ENCODE data around the gene PDIA4.

Gene PDIA4

DNA sequence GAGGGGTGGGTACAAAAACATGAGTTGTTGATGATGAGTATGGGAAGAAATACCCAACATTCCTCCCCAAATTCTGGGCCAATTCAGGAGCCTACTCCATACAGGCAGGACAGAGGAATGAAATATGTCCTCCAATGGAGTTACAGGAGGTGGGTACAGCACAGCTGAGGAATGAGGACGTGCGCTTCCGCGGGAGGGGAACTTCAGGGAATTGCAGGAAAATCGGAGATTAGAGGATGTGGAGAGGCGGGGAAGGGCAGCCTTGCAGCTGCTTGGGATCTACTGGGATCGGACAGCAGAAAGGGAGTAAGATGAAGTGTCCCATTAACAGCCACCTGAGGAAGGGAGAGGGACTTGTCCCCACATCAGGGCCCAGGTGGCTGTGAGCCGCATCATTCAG lies 50.2 kb downstream of the PDIA4 start:
- Histone ChIP-seq H3K4me1 (ENCODE audit: control insufficient read depth, insufficient read depth, low read length) (no peaks in the 10 kb centered on the region), H3K9ac (ENCODE audit: low read length) (no peak overlapping the region), H3K36me3 (ENCODE audit: control insufficient read depth, insufficient read depth, low read length) (no peaks in the 10 kb centered on the region), H3K27me3 (ENCODE audit: control insufficient read depth, insufficient read depth, low read length) (no peaks in the 10 kb centered on the region), H3K4me3 (ENCODE audit: low read length) (no peak overlapping the region), H3K9me3 (ENCODE audit: control insufficient read depth, low read length) (no peaks in the 10 kb centered on the region)

DNA sequence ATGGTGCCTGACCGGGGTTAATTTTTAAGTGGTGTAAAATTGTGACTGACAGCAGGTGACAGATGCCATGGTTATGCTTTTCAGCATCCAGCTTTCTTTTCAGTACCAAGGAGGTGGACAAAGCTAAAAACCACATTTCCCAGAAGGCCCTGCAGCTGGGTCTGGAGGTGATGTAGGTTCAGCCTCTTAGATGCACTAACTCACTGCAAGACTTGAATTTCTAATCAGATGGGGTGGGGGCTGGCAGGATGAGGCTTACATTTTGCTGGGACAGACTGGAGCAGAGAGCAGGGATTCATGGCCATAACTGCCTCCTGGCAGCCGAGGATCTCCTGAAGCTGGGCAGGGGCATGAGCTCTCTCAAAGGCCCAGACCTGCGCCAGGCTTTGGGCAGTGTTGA lies 52.4 kb downstream of the PDIA4 start:
- Histone ChIP-seq H3K9ac (ENCODE audit: low read length) (no peak overlapping the region), H3K4me3 (ENCODE audit: low read length) (no peak overlapping the region), H3K4me1 (ENCODE audit: control insufficient read depth, insufficient read depth, low read length) (no peaks in the 10 kb centered on the region), H3K36me3 (ENCODE audit: control insufficient read depth, insufficient read depth, low read length) (no peaks in the 10 kb centered on the region), H3K9me3 (ENCODE audit: control insufficient read depth, low read length) (no peaks in the 10 kb centered on the region), H3K27me3 (ENCODE audit: control insufficient read depth, insufficient read depth, low read length) (no peaks in the 10 kb centered on the region)

DNA sequence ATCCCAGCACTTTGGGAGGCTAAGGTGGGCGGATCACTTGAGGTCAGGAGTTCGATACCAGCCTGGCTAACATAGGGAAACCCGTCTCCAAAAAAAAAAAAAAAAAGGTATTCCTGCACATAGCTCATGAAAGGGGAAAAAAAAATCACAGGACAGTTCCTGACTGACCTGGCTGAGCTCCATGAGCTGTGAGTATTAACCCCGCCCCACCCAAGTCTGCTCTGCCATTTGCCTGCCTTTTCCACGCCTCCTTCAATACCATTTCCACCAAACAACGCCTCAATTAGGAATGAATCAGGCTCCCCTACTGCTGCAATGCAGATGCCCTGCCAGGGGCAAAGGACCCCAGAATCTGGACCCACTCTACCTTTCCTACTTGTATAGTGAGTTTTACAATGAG lies 55.0 kb downstream of the PDIA4 start:
- no peak overlapping the region for H3K4me3 ChIP-seq (ENCODE audit: low read length)
- H3K9ac ChIP-seq (ENCODE audit: low read length) = no peak overlapping the region
- no peaks in the 10 kb centered on the region for H3K4me1 ChIP-seq (ENCODE audit: control insufficient read depth, insufficient read depth, low read length)
- no peaks in the 10 kb centered on the region for H3K27me3 ChIP-seq (ENCODE audit: control insufficient read depth, insufficient read depth, low read length)
- H3K36me3 ChIP-seq (ENCODE audit: control insufficient read depth, insufficient read depth, low read length) = no peaks in the 10 kb centered on the region
- no peaks in the 10 kb centered on the region for H3K9me3 ChIP-seq (ENCODE audit: control insufficient read depth, low read length)

DNA sequence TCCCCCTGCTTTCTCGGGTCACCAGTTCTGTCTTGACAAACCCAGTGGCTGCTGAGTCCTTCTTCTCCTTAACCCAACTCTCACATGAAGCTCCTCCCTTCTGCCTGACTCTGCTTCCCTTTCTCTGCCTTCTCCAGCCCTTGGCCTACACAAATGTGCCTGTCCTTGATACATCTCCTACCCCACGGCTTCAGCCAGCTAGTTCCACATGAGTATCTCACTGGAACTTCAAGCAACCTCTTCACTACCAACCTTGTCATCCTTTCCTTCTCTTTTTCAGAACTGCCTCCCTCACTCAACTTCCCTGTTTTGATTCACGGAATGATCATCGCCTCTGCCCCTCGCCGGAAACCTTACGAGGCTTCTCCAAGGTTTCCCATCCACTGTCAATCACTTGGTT lies 55.9 kb downstream of the PDIA4 start:
- H3K9me3 ChIP-seq (ENCODE audit: control insufficient read depth, low read length) = no peaks in the 10 kb centered on the region
- H3K27me3 ChIP-seq (ENCODE audit: control insufficient read depth, insufficient read depth, low read length) = no peaks in the 10 kb centered on the region
- H3K9ac ChIP-seq (ENCODE audit: low read length) = no peak overlapping the region
- H3K4me1 ChIP-seq (ENCODE audit: control insufficient read depth, insufficient read depth, low read length) = no peaks in the 10 kb centered on the region
- H3K4me3 ChIP-seq (ENCODE audit: low read length) = no peak overlapping the region
- H3K36me3 ChIP-seq (ENCODE audit: control insufficient read depth, insufficient read depth, low read length) = no peaks in the 10 kb centered on the region

DNA sequence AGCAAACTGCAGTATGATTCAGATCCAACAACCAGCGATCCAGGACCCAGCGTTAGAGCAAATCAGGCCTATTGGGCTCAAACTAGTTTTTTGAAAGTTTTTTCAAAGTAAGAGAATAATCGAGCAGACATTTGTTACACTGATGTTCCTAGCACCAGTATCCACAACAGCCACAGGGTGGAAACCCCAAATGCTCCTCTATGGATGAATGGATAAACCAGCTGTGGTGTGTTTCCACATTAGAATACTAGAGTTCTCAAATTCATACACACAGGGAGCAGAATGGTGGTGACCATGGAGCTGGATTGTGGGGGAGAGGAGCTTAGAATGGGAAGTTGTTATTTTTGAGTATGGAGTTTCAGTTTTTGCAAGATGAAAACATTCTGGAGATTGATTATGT lies 60.7 kb downstream of the PDIA4 start:
- no peak overlapping the region for H3K4me3 ChIP-seq (ENCODE audit: low read length)

DNA sequence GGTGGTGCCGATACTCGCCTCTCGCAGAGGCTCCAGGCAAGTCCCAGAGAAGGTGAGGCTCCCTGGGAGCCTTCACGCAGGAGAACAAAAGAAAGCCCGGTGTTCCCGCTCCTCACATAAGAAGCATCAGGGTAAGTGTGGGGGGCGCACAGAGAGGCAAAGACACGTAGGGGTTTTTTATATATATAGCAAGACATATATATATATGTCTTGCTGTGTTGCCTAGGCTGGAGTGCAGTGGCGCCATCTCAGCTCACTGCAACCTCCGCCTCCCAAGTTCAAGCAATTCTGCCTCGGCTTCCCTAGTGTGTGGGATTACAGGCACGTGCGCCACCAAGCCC lies 61.3 kb downstream of the PDIA4 start:
- H3K4me1 ChIP-seq (ENCODE audit: control insufficient read depth, insufficient read depth, low read length) = peaks cover 6% of the 10 kb centered on the region
- H3K27me3 ChIP-seq (ENCODE audit: control insufficient read depth, insufficient read depth, low read length) = no peaks in the 10 kb centered on the region
- no peaks in the 10 kb centered on the region for H3K36me3 ChIP-seq (ENCODE audit: control insufficient read depth, insufficient read depth, low read length)
- no peak overlapping the region for H3K4me3 ChIP-seq (ENCODE audit: low read length)
- H3K9ac ChIP-seq (ENCODE audit: low read length) = no peak overlapping the region
- H3K9me3 ChIP-seq (ENCODE audit: control insufficient read depth, low read length) = no peaks in the 10 kb centered on the region

More for the DNA sequence above, 60.7 kb downstream of the PDIA4 start:
- no peak overlapping the region for H3K9ac ChIP-seq (ENCODE audit: low read length)
- no peaks in the 10 kb centered on the region for H3K36me3 ChIP-seq (ENCODE audit: control insufficient read depth, insufficient read depth, low read length)
- no peaks in the 10 kb centered on the region for H3K9me3 ChIP-seq (ENCODE audit: control insufficient read depth, low read length)
- peaks cover 6% of the 10 kb centered on the region for H3K4me1 ChIP-seq (ENCODE audit: control insufficient read depth, insufficient read depth, low read length)
- no peaks in the 10 kb centered on the region for H3K27me3 ChIP-seq (ENCODE audit: control insufficient read depth, insufficient read depth, low read length)

DNA sequence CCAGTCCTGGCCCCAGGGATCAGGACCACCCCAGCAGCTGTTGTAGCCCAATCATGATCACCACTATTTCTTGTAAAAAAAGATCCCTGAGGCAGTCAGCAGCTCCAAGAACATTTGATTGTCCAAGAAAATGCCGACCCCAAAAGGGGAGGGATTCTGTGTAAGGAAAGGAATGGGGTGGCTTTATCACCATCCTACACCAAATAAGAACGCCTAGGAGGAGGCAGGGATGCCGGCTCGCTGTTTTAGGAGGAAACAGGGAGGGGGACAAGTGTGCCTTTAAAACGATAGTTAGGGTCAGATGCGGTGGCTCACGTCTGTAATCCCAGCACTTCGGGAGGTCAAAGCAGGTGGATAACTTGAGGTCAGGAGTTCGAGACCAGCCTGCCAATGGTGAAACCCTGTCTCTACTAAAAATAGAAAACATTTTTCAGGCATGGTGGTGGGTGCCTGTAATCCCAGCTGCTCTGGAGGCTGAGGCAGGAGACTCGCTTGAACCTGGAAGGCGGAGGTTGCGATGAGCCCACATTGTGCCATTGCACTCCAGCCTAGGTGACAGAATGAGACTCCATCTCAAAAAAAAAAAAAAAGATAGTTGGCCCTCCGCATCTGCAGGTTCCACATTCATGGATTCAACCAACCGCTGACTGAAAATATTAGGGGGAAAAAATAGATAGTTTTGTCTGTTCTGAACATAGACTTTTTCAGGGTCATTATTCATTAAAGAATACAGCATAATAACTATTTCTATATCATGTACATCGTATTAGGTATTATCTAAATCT lies 63.6 kb downstream of the PDIA4 start:
- Histone ChIP-seq H3K4me1 (ENCODE audit: control insufficient read depth, insufficient read depth, low read length) (peaks cover 6% of the 10 kb centered on the region), H3K36me3 (ENCODE audit: control insufficient read depth, insufficient read depth, low read length) (no peaks in the 10 kb centered on the region), H3K9me3 (ENCODE audit: control insufficient read depth, low read length) (no peaks in the 10 kb centered on the region), H3K9ac (ENCODE audit: low read length) (peak overlapping the region; percentile 71), H3K27me3 (ENCODE audit: control insufficient read depth, insufficient read depth, low read length) (no peaks in the 10 kb centered on the region), H3K4me3 (ENCODE audit: low read length) (peak overlapping the region; percentile 56)

DNA sequence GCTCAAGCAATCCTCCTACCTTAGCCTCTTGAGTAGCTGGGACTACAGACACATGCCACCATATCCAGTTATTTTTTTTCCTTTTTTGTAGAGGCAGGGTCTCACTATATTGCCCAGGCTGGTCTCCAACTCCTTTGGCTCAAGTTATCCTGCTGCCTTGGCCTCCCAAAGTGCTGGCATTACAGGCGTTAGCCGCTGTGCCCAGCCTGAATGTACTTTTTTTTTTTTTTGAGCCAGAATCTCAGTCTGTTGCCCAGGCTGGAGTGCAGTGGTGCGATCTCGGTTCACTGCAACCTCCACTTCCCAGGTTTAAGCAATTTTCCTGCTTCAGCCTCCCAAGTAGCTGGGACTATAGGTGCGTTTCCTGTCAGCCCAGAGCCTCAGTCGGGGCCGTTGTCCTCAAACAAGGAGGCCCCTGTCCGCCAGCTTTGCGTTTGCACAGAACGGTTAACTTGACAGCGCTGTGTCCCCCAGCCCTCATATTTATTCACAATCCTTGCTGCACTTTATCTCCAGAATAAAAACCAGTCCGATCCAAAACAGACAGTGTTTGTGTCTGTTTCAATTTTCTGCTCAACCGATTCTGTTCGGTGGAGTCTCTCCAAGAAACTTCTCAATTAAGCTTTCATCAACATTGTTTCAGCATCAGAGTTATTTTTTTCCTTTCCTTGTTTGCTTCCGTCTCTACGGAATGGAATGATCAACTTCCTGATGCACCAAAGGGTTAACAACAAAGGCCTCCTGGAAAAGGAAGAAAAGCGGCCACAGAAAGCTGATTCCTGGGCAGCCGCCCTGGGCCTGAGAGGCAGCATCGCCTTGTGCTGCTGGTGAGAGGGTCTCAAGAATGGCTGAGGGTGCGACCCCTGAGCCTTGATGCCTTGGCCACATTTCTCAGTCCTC lies 64.5 kb downstream of the PDIA4 start:
- no peaks in the 10 kb centered on the region for H3K27me3 ChIP-seq (ENCODE audit: control insufficient read depth, insufficient read depth, low read length)
- no peaks in the 10 kb centered on the region for H3K36me3 ChIP-seq (ENCODE audit: control insufficient read depth, insufficient read depth, low read length)
- no peaks in the 10 kb centered on the region for H3K9me3 ChIP-seq (ENCODE audit: control insufficient read depth, low read length)
- H3K4me3 ChIP-seq (ENCODE audit: low read length) = peak overlapping the region; percentile 56
- peaks cover 6% of the 10 kb centered on the region for H3K4me1 ChIP-seq (ENCODE audit: control insufficient read depth, insufficient read depth, low read length)
- peak overlapping the region; percentile 71 for H3K9ac ChIP-seq (ENCODE audit: low read length)

DNA sequence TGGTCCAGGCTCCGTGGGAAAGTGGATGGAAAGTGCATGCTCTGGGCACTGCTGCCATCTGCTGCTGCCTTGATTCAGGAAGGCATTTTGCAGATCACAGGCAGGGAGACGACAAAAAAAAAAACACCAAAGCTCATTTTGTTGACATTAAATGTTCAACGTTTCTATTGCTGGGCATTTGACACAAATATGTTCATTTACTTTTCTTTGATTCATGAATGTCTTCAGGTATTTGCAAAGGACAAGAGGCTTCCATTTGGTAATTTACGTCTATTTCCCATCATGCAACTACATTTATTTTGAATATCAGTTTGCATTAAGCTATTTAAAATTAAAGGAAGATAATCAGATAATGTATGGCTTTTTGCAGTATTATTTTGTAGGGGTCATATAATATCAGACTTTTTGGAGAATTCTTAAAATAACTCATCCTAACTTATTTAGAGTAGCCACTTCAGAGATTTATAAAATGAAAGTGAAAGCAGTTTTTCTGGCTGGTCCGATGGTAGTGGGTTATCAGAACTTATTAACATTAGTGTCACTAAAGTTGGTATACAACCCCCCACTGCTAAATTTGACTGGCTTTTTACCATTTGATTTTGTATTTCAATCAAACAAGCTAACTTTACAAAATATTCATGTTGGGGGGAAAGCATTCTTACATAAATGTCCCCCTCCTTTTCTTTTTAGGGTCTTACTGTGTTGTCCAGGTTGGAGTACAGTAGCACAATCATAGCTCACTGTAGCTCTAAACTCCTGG lies 65.3 kb downstream of the PDIA4 start:
- no peaks in the 10 kb centered on the region for H3K9me3 ChIP-seq (ENCODE audit: control insufficient read depth, low read length)
- no peaks in the 10 kb centered on the region for H3K36me3 ChIP-seq (ENCODE audit: control insufficient read depth, insufficient read depth, low read length)
- peak overlapping the region; percentile 71 for H3K9ac ChIP-seq (ENCODE audit: low read length)
- H3K27me3 ChIP-seq (ENCODE audit: control insufficient read depth, insufficient read depth, low read length) = no peaks in the 10 kb centered on the region
- H3K4me1 ChIP-seq (ENCODE audit: control insufficient read depth, insufficient read depth, low read length) = peaks cover 6% of the 10 kb centered on the region
- peak overlapping the region; percentile 56 for H3K4me3 ChIP-seq (ENCODE audit: low read length)

DNA sequence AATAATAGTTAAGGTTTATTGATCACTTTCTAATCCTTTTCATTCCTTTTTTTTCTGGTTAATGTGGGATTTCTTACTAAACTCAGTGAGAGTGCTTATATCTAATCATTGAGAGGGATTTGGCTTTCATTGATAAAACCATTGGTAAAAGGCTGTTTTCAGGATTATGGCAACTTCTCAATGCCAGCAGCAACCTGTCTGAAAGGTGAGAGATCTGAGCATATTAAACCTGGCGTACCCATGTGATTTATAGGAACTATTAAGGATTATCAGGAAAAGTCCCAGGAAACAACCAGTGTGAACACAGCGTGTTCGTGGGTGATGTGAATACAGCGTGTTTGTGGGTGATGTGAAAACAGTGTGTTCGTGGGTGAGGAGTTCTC lies 65.9 kb downstream of the PDIA4 start:
- H3K4me1 ChIP-seq (ENCODE audit: control insufficient read depth, insufficient read depth, low read length) = peaks cover 6% of the 10 kb centered on the region
- H3K27me3 ChIP-seq (ENCODE audit: control insufficient read depth, insufficient read depth, low read length) = no peaks in the 10 kb centered on the region
- peak overlapping the region; percentile 71 for H3K9ac ChIP-seq (ENCODE audit: low read length)
- no peaks in the 10 kb centered on the region for H3K36me3 ChIP-seq (ENCODE audit: control insufficient read depth, insufficient read depth, low read length)
- peak overlapping the region; percentile 56 for H3K4me3 ChIP-seq (ENCODE audit: low read length)
- H3K9me3 ChIP-seq (ENCODE audit: control insufficient read depth, low read length) = no peaks in the 10 kb centered on the region

DNA sequence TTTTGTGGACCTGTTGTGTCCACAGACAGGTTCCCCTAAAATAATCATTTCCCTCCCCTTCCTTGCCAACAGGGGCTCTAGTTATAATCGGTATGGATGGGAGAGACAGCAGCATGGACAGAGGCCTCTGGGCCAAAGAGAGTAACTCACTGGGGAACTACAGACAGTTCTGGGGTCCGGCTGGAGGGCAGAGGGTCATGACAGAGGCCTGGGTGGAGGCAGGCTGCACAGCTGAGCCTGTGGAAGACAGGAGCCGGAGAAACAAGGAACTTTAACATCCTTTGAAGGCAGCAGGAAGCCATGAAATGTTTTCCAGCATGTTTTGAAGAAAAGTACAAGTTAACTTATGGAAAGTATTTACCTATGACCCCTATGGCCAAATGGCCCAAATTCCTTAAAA lies 68.6 kb downstream of the PDIA4 start:
- Histone ChIP-seq H3K4me1 (ENCODE audit: control insufficient read depth, insufficient read depth, low read length) (peaks cover 6% of the 10 kb centered on the region), H3K4me3 (ENCODE audit: low read length) (no peak overlapping the region), H3K9me3 (ENCODE audit: control insufficient read depth, low read length) (no peaks in the 10 kb centered on the region), H3K27me3 (ENCODE audit: control insufficient read depth, insufficient read depth, low read length) (no peaks in the 10 kb centered on the region), H3K36me3 (ENCODE audit: control insufficient read depth, insufficient read depth, low read length) (no peaks in the 10 kb centered on the region), H3K9ac (ENCODE audit: low read length) (no peak overlapping the region)

DNA sequence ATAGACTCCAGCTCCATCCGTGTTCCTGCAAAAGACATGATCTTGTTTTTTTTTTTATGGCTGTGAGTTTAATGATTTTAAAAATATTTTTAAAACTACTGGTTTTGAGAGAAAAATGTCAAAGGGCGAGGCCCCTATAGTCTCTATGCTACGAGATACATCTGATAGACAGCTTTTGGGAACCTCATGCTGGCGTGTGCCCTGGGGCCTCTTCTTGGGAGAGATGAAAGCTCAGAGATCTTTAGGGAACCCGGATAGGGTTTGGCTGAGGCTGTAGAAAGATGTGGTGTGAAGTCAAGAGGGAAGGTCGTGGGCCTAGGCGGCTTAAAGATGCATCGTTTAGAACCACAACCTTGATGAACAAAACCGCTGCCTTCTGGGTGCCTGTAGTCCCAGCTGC lies 70.2 kb downstream of the PDIA4 start:
- Histone ChIP-seq H3K4me3 (ENCODE audit: low read length) (no peak overlapping the region), H3K4me1 (ENCODE audit: control insufficient read depth, insufficient read depth, low read length) (no peaks in the 10 kb centered on the region), H3K27me3 (ENCODE audit: control insufficient read depth, insufficient read depth, low read length) (no peaks in the 10 kb centered on the region)

More for the DNA sequence above, 70.2 kb downstream of the PDIA4 start:
- H3K9me3 ChIP-seq (ENCODE audit: control insufficient read depth, low read length) = no peaks in the 10 kb centered on the region
- H3K36me3 ChIP-seq (ENCODE audit: control insufficient read depth, insufficient read depth, low read length) = no peaks in the 10 kb centered on the region
- no peak overlapping the region for H3K9ac ChIP-seq (ENCODE audit: low read length)

Data from mucosa of stomach (tissue), 1 donor.